NCI-H446 (cell line): ENCODE data around the gene FAM120AOS.

Source experiments
- DNase-seq, 2 experiments: peaks; one replicate each; lab custom pipeline; 2025; lab: John Stamatoyannopoulos, UW

The FAM120AOS gene

GRCh38 chr9:93437996-93438395, 15.4 kb downstream of the FAM120AOS start:
- no peak for DNase-seq

- DNase-seq, result no peak
Observed at GRCh38 chr9:93436655-93437407, 16.6 kb downstream of the FAM120AOS start.

DNA sequence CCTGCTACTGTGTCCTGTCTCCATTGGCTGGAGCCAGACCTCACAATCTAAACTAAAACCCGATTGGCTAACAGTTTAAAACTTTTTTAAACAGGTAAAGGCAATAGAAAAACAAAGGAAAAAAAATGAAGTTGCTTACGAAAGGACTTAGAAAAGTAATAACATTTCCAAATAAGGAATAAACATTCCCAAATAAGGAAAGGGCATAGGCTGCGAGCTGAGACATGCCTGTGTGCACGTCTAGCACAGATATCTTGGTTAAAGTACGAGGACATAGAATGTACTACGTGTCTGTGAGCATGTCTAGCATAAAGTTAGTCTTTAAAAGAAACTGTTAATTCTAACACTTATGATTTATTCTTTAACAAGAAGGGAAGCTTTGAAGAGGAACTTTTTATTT, 17.2 kb downstream of the FAM120AOS start:
- DNase-seq, result no peak

- DNase-seq, result no peak
Observed at GRCh38 chr9:93435386-93435785, 18.0 kb downstream of the FAM120AOS start.

DNA sequence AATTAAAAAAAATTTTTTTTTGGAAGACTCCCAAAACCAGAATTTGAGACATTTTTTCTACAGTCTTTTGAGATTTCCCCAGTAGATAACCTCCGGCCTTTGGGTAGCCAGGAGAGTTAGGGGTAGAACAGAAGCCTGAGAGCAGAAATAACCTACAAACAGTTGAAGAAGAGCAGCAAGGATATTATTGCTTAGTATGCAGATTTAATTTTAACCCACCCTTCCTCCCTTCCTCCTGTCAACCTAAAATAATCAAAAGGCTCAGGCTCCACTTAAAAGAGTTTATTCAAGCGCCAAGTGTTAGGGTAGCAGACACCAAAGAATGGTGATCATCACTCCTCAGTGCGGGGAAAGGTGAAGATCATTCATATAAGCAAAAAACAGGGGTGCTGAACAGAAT, 19.3 kb downstream of the FAM120AOS start:
- no peak for DNase-seq

DNA sequence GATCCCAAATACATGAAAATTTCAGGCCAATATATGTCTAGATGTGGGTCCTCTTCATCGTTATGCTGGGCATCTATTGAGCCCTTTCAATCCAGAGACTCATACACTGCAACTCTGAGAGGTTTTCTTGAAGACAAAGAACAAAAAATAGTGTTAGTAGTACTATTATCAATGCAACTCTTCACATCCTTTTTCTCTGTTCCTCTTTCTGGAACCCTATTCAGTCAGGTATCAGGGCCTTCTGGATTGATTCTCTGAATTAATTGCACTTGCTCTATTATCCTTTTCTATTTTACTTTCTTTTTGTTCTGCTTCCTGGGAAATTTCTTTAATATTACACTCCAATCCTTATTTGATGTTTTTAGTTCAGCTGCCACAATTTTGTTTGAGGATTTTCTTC, 20.4 kb downstream of the FAM120AOS start:
- DNase-seq, result no peak

GRCh38 chr9:93431539-93432105, 21.8 kb downstream of the FAM120AOS start:
- no peak for DNase-seq

GRCh38 chr9:93427655-93428379, 25.6 kb downstream of the FAM120AOS start:
- no peak for DNase-seq

GRCh38 chr9:93422977-93423616, 30.3 kb downstream of the FAM120AOS start:
- no peak for DNase-seq

DNA sequence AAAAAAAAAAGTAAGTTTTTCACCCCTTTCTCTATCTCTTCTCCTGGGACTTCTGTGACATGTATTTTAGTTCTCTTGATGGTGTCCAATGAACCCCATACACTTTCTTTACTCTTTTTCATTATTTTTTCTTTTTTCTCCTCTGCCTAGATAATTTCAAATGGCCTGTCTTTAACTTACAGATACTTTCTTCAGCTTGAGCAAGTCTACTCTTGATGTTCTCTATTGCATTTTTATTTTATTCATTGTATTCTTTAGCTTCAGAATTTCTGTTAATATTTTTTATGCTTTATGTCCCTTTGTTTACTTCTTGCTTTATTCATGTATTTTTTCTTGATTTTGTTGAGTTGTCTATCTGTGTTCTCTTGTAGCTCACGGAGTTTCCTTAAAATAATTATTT, 34.4 kb downstream of the FAM120AOS start:
- DNase-seq, result no peak

GRCh38 chr9:93417538-93417937, 35.8 kb downstream of the FAM120AOS start:
- no peak for DNase-seq

- no peak for DNase-seq
Observed at GRCh38 chr9:93416530-93417235, 36.7 kb downstream of the FAM120AOS start.

DNA sequence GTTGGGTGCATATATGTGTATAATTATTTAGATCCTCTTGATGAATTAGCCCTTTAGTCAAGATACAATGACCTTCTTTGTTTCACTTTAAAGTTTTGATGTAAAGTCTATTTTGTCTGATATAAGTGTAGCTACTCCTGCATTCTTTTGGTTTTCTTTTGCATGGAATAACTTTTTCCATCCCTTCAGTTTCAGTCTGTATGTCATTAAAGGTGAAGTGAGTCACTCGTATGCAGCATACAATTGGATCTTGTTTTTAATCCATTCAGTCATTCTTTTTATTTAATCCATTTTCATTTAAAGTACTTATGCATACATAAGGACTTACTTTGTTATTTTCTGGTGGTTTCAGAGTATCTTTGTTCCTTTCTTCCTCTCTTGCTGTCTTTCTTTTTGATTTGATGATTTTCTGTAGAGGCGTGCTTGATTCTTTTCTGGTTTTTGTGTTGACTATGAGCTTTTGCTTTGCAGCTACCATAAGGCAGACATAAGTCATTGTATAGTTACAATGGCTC, 38.1 kb downstream of the FAM120AOS start:
- no peak for DNase-seq

DNA sequence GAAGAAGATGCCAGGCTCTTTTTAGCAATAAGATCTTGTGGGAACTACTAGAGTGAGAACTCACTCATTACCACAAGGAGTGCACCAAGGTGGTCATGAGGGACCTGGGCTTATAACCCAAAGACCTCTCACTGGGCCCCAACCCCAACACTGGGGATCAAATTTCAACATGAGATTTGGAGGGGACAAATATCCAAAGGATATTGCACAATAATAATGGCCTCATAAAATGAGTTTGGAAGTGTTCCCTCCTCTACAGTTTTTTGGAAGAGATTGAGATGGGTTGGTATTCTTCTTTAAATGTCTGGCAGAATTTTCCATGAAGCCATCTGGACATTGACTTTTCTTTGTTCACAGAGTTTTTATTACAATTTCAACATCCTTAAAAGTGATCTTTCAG, 39.9 kb downstream of the FAM120AOS start:
- no peak for DNase-seq

GRCh38 chr9:93406371-93406770, 47.0 kb downstream of the FAM120AOS start:
- DNase-seq, result no peak

GRCh38 chr9:93398471-93398870, 54.9 kb downstream of the FAM120AOS start:
- DNase-seq, result no peak

- DNase-seq, result no peak
Observed at GRCh38 chr9:93397661-93398373, 55.6 kb downstream of the FAM120AOS start.
